GM19239 (cell line): Measurements from ENCODE around the gene IFI44.

Experiments used
- DNase-seq: peaks from one replicate; pipeline ENCODE4 v3.0.0; 2011; ENCODE audit warnings: low spot score; ENCODE audit not compliant: insufficient read length
- FAIRE-seq: peaks from 2 replicates; lab custom pipeline; 2011; peaks lifted over from hg19 to GRCh38; lab: Jason Lieb, UNC

The IFI44 gene

GRCh38 chr1:78649628-78650027 is at the start of gene IFI44:
Gene IFI44, plus strand, starts transcription at chr1:78649831. Its CDS starts 365 bp downstream, at chr1:78650196.
- DNase-seq (peak; percentile 21), FAIRE-seq (peak; percentile 94)

GRCh38 chr1:78601068-78601467 is 48.6 kb upstream of the IFI44 start:
- FAIRE-seq (no peak), DNase-seq (no peak)

DNA sequence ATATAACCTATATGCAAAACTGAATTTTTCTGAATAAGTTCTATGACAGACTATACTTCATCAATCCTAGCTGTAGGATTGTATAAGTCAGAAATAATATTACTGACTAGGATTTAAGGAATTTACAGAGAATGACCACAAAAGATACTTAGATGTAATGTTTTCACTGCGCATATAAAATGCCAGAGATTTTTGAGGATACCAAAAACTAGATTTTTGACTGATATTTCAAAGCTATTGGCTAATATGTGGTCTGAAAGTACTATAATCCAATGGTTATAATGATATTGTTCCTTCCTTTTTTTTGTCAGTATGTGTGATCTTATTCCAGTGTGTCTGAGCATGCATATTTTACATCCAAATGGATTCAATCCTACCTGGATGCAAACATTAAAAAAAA is 46.4 kb upstream of the IFI44 start:
- no peak for DNase-seq
- FAIRE-seq: no peak

- DNase-seq (no peak), FAIRE-seq (no peak)
These were observed 45.0 kb upstream of the IFI44 start for GRCh38 chr1:78604643-78605042.

GRCh38 chr1:78606274-78606673 is 43.4 kb upstream of the IFI44 start:
- DNase-seq (no peak), FAIRE-seq (no peak)

DNA sequence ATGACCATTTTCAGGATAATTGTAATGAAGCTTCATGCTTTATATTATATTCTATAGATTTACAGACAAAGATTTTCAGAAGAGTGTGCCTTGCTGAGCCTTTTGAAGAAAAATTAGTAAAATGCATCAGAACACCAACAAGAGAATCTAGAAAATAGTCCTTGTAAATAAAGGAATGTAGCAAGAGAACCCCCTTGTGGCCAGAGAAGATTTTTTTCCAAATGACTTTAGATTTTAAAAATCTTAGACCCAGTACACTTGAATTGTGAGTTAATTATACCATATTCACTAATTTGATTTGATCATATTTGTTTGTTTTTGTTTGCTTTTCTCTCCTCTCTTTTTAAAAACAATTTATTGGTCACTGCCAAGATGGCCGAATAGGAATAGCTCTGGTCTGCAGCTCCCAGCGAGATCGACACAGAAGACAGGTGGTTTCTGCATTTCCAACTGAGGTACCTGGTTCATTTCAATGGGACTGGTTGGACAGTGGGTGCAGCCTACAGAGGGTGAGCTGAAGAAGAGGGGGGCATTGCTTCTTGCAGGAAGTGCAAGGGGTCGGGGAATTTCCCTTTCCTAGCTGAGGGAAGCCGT is 42.2 kb upstream of the IFI44 start:
- FAIRE-seq (peak; percentile 75), DNase-seq (no peak)

GRCh38 chr1:78607944-78608343 is 41.7 kb upstream of the IFI44 start:
- FAIRE-seq: no peak
- DNase-seq: no peak

DNA sequence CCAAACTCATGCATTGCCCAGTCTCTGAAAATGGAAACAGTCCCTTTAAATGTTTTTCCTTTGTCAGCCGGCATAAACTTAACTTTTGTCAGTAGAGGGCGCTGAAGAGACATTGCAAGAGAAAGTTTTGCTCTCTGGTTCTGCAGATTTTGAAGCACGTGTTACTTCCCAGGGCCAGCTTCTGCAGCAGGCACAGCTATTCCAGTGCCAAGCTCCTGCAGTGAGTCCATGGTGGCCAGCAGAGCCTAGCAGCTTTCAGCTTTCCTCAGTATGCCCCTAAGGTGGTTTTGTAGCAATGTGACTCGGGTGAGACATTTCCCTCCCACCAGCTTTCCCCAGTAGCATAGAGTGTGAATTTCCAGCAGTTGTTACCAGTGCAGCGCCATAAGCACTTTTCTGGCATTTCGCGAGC is 32.0 kb upstream of the IFI44 start:
- DNase-seq: peak; percentile 6
- FAIRE-seq: peak; percentile 97

DNA sequence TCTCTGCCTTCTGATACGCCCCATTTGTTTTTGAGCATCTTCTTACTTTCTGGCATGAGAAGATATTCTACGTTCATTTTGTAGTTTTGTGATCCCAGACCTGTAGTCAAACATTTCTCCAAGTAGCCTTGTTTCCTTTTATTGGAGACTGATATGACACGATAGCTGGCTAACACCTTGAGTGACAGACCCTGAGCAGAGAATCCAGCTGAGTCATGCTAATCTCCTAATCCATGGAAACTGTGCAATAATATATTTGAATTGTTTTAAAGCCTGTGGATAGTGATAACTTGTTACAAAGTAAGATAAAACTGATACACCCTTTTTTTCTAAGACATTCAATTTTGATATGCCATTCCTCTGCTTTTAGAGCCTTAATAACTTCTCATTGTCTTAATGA is 30.6 kb upstream of the IFI44 start:
- peak; percentile 60 for FAIRE-seq
- no peak for DNase-seq

DNA sequence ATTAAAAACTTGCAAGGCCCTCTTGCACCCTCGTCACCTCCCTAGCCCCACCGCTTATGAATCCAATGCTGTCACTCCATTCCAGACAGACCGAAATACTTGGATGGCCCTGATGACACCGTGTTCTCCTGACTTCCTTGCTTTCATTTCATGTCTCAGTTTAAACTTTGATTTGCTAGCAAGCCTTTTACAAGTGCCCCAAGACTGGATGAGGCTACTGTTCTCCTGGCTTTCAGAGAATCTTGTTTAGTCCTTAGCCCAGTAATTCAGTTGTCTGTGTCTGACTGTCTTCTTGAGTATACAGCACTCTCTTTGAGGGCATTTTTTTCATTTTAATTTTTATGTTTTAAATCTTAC is 30.2 kb upstream of the IFI44 start:
- FAIRE-seq (no peak), DNase-seq (no peak)

DNA sequence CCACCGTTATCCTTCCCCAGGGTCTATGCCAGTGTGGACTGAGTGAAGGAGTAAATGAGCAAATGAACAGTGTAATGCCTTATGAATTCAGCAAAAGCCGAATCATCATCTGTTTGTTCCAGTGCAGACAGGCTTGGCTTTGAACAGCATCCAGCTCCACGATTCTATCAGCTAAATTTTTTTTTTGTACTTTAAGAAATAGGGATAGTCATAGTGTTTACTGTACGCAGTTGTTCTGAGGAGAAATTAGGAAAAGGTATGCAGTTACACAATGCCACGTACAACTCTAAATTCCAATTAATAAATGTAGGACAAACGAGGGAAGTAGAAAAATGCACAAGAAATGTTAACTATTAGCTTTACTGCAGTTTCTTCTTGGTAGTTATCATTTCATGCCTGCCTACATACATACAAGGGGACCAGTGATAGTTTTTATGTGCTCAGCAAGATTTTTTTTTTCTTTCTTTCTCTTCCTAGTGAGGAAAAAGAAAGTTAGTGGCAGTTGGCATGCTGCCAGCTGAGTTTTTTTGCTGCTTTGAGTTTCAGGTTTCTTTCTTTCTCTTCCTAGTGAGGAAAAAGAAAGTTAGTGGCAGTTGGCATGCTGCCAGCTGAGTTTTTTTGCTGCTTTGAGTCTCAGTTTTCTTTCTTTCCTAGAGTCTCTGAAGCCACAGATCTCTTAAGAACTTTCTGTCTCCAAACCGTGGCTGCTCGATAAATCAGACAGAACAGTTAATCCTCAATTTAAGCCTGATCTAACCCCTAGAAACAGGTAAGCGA is 29.6 kb upstream of the IFI44 start, which contains the start of gene IFI44L:
Gene IFI44L (plus strand): TSS at position 646 of the 777 bp plus-strand sequence. CDS start 7,468 bp downstream, outside the sequence.
- DNase-seq (no peak), FAIRE-seq (peak; percentile 100)

GRCh38 chr1:78620666-78621065 is 29.0 kb upstream of the IFI44 start:
- DNase-seq (no peak), FAIRE-seq (no peak)

DNA sequence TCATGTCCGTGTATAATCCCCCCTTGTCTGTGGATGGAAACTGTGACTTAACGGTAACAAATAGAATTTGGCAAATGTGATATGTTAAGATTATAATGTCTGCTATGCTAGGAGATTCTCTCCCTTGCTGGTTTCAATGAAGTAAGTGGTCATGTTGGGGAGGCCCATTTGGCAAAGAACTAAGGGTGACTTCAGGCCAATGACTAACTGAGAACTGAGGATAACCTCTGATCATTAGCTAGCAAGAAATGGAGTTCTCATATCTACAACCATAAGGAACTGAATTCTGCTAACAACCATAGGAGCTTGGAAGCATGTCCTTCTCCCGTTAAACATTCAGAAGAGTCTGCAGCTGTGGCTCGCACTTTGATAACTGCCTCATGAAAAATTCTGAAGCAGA is 27.1 kb upstream of the IFI44 start:
- FAIRE-seq (peak; percentile 89), DNase-seq (no peak)

DNA sequence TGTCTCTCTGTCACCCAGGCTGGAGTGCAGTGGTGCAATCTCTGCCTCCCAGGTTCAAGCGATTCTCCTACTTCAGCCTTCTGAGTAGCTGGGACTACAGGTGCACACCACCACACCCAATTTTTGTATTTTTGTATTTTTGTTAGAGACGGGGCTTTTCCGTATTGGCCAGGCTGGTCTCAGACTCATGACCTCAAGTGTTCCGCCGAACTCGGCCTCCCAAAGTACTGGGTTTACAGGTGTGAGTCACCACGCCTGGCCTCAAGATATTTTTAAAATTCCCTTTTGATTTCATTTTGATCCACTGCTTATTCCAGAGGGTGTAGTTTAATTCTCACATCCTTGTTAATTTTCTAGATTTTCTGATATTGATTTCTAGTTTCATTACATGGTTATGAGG is 25.6 kb upstream of the IFI44 start:
- peak; percentile 70 for FAIRE-seq
- no peak for DNase-seq

- DNase-seq (no peak), FAIRE-seq (peak; percentile 40)
These were observed 22.3 kb upstream of the IFI44 start for GRCh38 chr1:78627321-78627720.

DNA sequence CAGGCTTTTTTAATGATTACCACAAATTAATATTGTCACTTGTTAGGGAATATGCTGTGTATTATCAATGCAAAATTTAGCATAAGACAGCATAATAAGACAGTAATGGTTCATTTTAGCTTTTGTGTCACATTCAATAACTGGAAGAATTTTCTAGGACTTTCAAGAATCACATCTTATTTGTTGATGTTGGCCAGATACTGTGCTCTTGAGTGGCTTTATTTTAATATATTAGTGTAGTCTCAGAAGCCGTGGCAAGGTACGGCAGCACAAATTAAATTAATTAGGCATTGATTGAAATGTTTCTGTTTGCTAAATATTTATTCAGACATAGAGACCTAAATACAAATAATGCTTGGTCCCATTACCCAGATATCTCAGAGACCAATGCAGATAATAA is 19.0 kb upstream of the IFI44 start:
- no peak for FAIRE-seq

GRCh38 chr1:78633209-78633608 is 16.4 kb upstream of the IFI44 start:
- FAIRE-seq (peak; percentile 73), DNase-seq (no peak)

More for the DNA sequence above, 19.0 kb upstream of the IFI44 start:
- DNase-seq: no peak

- DNase-seq (no peak), FAIRE-seq (peak; percentile 79)
These were observed 9.2 kb upstream of the IFI44 start for GRCh38 chr1:78640462-78640861.

DNA sequence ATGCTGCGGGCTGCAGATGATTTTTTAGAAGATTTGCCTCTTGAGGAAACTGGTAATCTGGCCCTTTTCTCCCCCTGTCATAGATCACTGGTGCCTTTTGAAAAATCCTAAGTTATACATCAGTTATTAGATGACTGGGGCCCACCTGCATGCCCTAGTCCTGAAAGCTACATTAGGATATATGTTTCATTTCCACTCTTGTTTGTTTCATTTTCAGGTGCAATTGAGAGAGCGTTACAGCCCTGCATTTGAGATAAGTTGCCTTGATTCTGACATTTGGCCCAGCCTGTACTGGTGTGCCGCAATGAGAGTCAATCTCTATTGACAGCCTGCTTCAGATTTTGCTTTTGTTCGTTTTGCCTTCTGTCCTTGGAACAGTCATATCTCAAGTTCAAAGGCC is 8.1 kb upstream of the IFI44 start:
- DNase-seq (no peak), FAIRE-seq (peak; percentile 80)

DNA sequence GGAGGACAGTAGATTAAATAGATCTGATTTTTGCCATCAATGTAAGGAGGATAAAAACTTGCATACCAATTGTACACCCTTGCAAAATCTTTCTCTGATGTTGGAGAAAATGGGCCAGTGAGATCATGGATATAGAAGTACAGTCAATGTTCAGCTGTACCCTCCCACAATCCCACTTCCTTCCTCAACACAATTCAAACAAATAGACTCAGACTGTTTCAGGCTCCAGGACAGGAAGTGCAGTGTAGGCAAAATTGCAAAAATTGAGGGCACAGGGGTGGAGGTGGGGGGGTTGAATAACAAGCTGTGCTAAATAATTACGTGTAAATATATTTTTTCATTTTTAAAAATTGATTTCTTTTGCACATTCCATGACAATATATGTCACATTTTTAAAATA is 3.9 kb upstream of the IFI44 start:
- FAIRE-seq (no peak), DNase-seq (no peak)

DNA sequence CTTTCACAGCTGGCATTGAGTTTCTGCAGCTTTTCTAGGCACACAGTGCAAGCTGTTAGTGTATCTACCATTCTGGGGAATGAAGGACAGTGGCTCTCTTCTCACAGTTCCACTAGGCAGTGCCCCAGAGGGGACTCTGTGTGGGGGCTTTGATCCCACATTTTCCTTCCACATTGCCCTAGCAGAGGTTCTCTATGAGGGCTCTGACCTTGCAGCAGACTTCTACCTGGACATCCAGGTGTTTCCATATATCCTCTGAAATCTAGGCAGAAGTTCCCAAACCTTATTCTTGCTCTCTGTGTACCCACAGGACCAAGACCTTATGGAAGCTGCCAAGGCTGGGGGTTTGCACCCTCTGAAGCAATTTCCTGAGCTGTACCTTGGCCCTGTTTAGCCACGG is 2.4 kb upstream of the IFI44 start:
- no peak for FAIRE-seq
- DNase-seq: no peak
